DOHH2 (cell line): Measurements from ENCODE around the gene YDJC.

Experiments used
- H3F3A ChIP-seq: fragments of 200-600 bp; sonication (generic), shearing (Covaris generic); 2 replicates; pipeline ENCODE4 v1.6.0; 2016; ENCODE audit warnings: antibody characterized with exemption, mild to moderate bottlenecking; ENCODE audit not compliant: control insufficient read depth, insufficient read depth
- H3K27ac ChIP-seq: fragments of 200-600 bp; sonication (generic); 2 replicates; pipeline ENCODE4 v1.5.1; 2014; ENCODE audit warnings: low read depth, mild to moderate bottlenecking, low read length, moderate library complexity
- H3K27me3 ChIP-seq: fragments of 200-600 bp; sonication (generic); 2 replicates; pipeline ENCODE4 v1.6.1; 2014; ENCODE audit warnings: mild to moderate bottlenecking, low read length, mixed read lengths; ENCODE audit not compliant: control insufficient read depth
- H3K36me3 ChIP-seq: fragments of 200-600 bp; sonication (generic); 2 replicates; pipeline ENCODE4 v1.6.1; 2014; ENCODE audit warnings: mild to moderate bottlenecking, low read length, moderate library complexity, mixed read lengths; ENCODE audit not compliant: control insufficient read depth
- H3K4me1 ChIP-seq: fragments of 200-600 bp; sonication (generic); 2 replicates; pipeline ENCODE4 v1.6.1; 2014; ENCODE audit warnings: mild to moderate bottlenecking, low read length, mixed read lengths; ENCODE audit not compliant: control insufficient read depth
- H3K4me2 ChIP-seq: fragments of 200-600 bp; sonication (generic); 2 replicates; pipeline ENCODE4 v1.6.0; 2014; ENCODE audit warnings: mild to moderate bottlenecking, low read length, moderate library complexity
- H3K4me3 ChIP-seq: fragments of 200-600 bp; sonication (generic); 2 replicates; pipeline ENCODE4 v1.5.1; 2014; ENCODE audit warnings: mild to moderate bottlenecking, low read length, mixed read lengths
- H3K79me2 ChIP-seq: fragments of 200-600 bp; sonication (generic); 2 replicates; pipeline ENCODE4 v1.6.1; 2014; ENCODE audit warnings: mild to moderate bottlenecking, low read length, mixed read lengths; ENCODE audit not compliant: control insufficient read depth
- H3K9me2 ChIP-seq: fragments of 200-600 bp; sonication (generic); replicated peaks from 2 replicates; pipeline ENCODE4 v1.6.1; 2014; ENCODE audit warnings: mild to moderate bottlenecking, low read length, mixed read lengths; ENCODE audit not compliant: control insufficient read depth
- H3K9me3 ChIP-seq: fragments of 200-600 bp; sonication (generic); 2 replicates; pipeline ENCODE4 v1.6.1; 2014; ENCODE audit warnings: antibody characterized with exemption, low read length, mixed read lengths; ENCODE audit not compliant: control insufficient read depth, insufficient read depth
- H4K20me1 ChIP-seq: fragments of 200-600 bp; sonication (generic); 2 replicates; pipeline ENCODE4 v1.6.0; 2014; ENCODE audit warnings: low read depth, mild to moderate bottlenecking, antibody characterized with exemption, low read length, moderate library complexity; ENCODE audit not compliant: control insufficient read depth, insufficient read depth
- CTCF ChIP-seq: fragments of 200-600 bp; sonication (generic); IDR thresholded peaks from one replicate; pipeline ENCODE4 v1.5.1; 2014; ENCODE audit warnings: antibody characterized with exemption, mild to moderate bottlenecking, low read depth, low read length; ENCODE audit not compliant: poor library complexity, severe bottlenecking
- EZH2phosphoT487 ChIP-seq: fragments of 200-600 bp; sonication (generic); IDR thresholded peaks from 2 replicates; pipeline ENCODE4 v1.6.1; 2017; ENCODE audit warnings: borderline replicate concordance, mild to moderate bottlenecking, antibody characterized with exemption, low read length, moderate library complexity, mixed read lengths

The YDJC gene

GRCh38 chr22:21633481-21633880, 3.7 kb upstream of the YDJC start:
- Histone ChIP-seq H3K4me2 (no peak overlapping the region), H4K20me1 (no peaks in the 10 kb centered on the region), H3K9me3 (no peaks in the 10 kb centered on the region; the same call in 1 of the 2 replicates), H3K4me3 (no peak overlapping the region), H3K27ac (no peak overlapping the region), H3F3A (peaks cover 4% of the 10 kb centered on the region; the same call in 1 of the 2 replicates), H3K36me3 (peaks cover 12% of the 10 kb centered on the region), H3K27me3 (no peaks in the 10 kb centered on the region), H3K9me2 (no peaks in the 10 kb centered on the region), H3K79me2 (peaks cover 14% of the 10 kb centered on the region), H3K4me1 (peaks cover 27% of the 10 kb centered on the region)
- TF ChIP-seq CTCF (no peak), EZH2phosphoT487 (no peak)

- TF ChIP-seq EZH2phosphoT487 (no peak), CTCF (no peak)
- Histone ChIP-seq H3K79me2 (peaks cover 20% of the 10 kb centered on the region), H3K36me3 (peaks cover 17% of the 10 kb centered on the region), H3K4me2 (0 out of 2 replicates have a peak overlapping the region, but pooled peaks have one; percentile 19), H3K27me3 (no peaks in the 10 kb centered on the region), H3K9me3 (no peaks in the 10 kb centered on the region; the same call in 1 of the 2 replicates), H3K4me3 (no peak overlapping the region), H3K9me2 (no peaks in the 10 kb centered on the region), H4K20me1 (0 out of 2 replicates have a peak, but pooled peaks cover 3% of the 10 kb centered on the region), H3K27ac (no peak overlapping the region), H3K4me1 (peaks cover 32% of the 10 kb centered on the region), H3F3A (peaks cover 8% of the 10 kb centered on the region; the same call in 1 of the 2 replicates)
Measured at GRCh38 chr22:21632931-21633330, 3.1 kb upstream of the YDJC start.

GRCh38 chr22:21632237-21632895, 2.5 kb upstream of the YDJC start, which contains the start of gene CCDC116:
Gene CCDC116 (plus strand): TSS chr22:21632760. CDS start chr22:21633182, 422 bp downstream.
- Histone ChIP-seq H4K20me1 (0 out of 2 replicates have a peak, but pooled peaks cover 3% of the 10 kb centered on the region), H3K9me3 (no peaks in the 10 kb centered on the region; the same call in 1 of the 2 replicates), H3K9me2 (no peaks in the 10 kb centered on the region), H3F3A (peaks cover 10% of the 10 kb centered on the region; the same call in 1 of the 2 replicates), H3K79me2 (peaks cover 25% of the 10 kb centered on the region), H3K27me3 (no peaks in the 10 kb centered on the region), H3K36me3 (peaks cover 23% of the 10 kb centered on the region), H3K4me2 (0 out of 2 replicates have a peak within 1 kb of the TSS, but pooled peaks have one; percentile 19), H3K27ac (no peak within 1 kb of the TSS), H3K4me1 (peaks cover 32% of the 10 kb centered on the region), H3K4me3 (no peak within 1 kb of the TSS)
- no peak for TF ChIP-seq CTCF
- no peak for TF ChIP-seq EZH2phosphoT487
